H1 (cell line): Measurements from ENCODE around the gene GFRA3. TPM values are rescaled to one million over a fixed set of nuclear protein-coding genes. Genes with fewer than 3 reads are reported as not detected.

Experiments used
- CTCF ChIA-PET: fragments of 300-600 bp; sonication (Branson Sonifier 250); formaldehyde crosslinking; loops from one replicate; lab custom pipeline; 2021; ENCODE audit not compliant: partially characterized antibody; lab: Charles Lee
- POLR2A ChIA-PET: fragments of 300-600 bp; sonication (Branson Sonifier 250); formaldehyde crosslinking; loops from one replicate; lab custom pipeline; 2021; ENCODE audit warnings: inconsistent platforms; ENCODE audit not compliant: partially characterized antibody; lab: Charles Lee
- DNase-seq, 2 experiments: peaks; one replicate each; pipeline versions ENCODE4 v3.0.0 to v3.0.0-alpha.2; 2010 to 2022; ENCODE audit warnings: low spot score in 2 of 2, low read depth in 1 of 2, mixed read lengths in 1 of 2
- FAIRE-seq: peaks from 2 replicates; lab custom pipeline; 2011; peaks lifted over from hg19 to GRCh38; lab: Jason Lieb, UNC
- H2AFZ ChIP-seq: 2 replicates; pipeline ENCODE4 v1.8.1; 2012; ENCODE audit warnings: low read length, inconsistent platforms
- H2AK5ac ChIP-seq: 2 replicates; pipeline ENCODE4 v1.6.1; 2013; ENCODE audit warnings: low read depth, low read length
- H2BK120ac ChIP-seq: replicated peaks from 2 replicates; pipeline ENCODE3; 2013; ENCODE audit warnings: low read depth, low read length, inconsistent platforms
- H2BK12ac ChIP-seq: 2 replicates; pipeline ENCODE4 v1.6.1; 2013; ENCODE audit warnings: low read depth, low read length
- H2BK15ac ChIP-seq: 2 replicates; pipeline ENCODE4 v1.6.1; 2013; ENCODE audit warnings: low read length
- H2BK20ac ChIP-seq: 2 replicates; pipeline ENCODE4 v1.6.1; 2013; ENCODE audit warnings: low read length
- H2BK5ac ChIP-seq: 2 replicates; pipeline ENCODE4 v1.6.1; 2013; ENCODE audit warnings: low read depth, low read length
- H3K14ac ChIP-seq: 2 replicates; pipeline ENCODE4 v1.6.1; 2013; ENCODE audit warnings: inconsistent platforms; ENCODE audit not compliant: insufficient read length
- H3K18ac ChIP-seq: 2 replicates; pipeline ENCODE4 v1.6.1; 2013; ENCODE audit warnings: low read length; ENCODE audit errors: extremely low read depth
- H3K23ac ChIP-seq: 2 replicates; pipeline ENCODE4 v1.6.1; 2013; ENCODE audit warnings: inconsistent platforms; ENCODE audit not compliant: insufficient read length
- H3K23me2 ChIP-seq: 2 replicates; pipeline ENCODE4 v1.6.1; 2013; ENCODE audit warnings: low read depth, low read length
- H3K27ac ChIP-seq: 2 replicates; pipeline ENCODE4 v1.6.1; 2011; ENCODE audit warnings: low read depth, low read length, inconsistent platforms
- H3K27me3 ChIP-seq, 4 experiments: replicated peaks in 1 of 4; 1 replicate in 1 of 4; 2 replicates in 3 of 4; pipeline versions ENCODE4 v1.6.1 to v1.8.1; 2011 to 2013; ENCODE audit warnings: low read length in 3 of 4, mild to moderate bottlenecking in 3 of 4, inconsistent platforms in 2 of 4, mixed read lengths in 2 of 4, moderate library complexity in 1 of 4; ENCODE audit not compliant: control insufficient read depth in 3 of 4, insufficient read depth in 3 of 4; ENCODE audit errors: extremely low read depth in 1 of 4
- H3K36me3 ChIP-seq, 4 experiments: 2 replicates each; pipeline versions ENCODE4 v1.6.1 to v1.8.1; 2011 to 2013; ENCODE audit warnings: mild to moderate bottlenecking in 4 of 4, low read length in 3 of 4, moderate library complexity in 2 of 4, control low read depth in 1 of 4, inconsistent platforms in 1 of 4; ENCODE audit not compliant: insufficient read depth in 4 of 4, control insufficient read depth in 2 of 4
- H3K4ac ChIP-seq: replicated peaks from 2 replicates; pipeline ENCODE3; 2013; ENCODE audit warnings: low read length, low read depth, mixed read lengths, inconsistent platforms; ENCODE audit not compliant: insufficient read length
- H3K4me1 ChIP-seq, 4 experiments: replicated peaks in 1 of 4; 1 replicate in 1 of 4; 2 replicates in 3 of 4; pipeline versions ENCODE4 v1.6.1 to v1.8.1; 2011 to 2013; ENCODE audit warnings: low read length in 3 of 4, inconsistent platforms in 2 of 4, mixed read lengths in 1 of 4; ENCODE audit not compliant: insufficient read depth in 4 of 4, control insufficient read depth in 3 of 4
- H3K4me2 ChIP-seq, 2 experiments: 2 replicates each; pipeline versions ENCODE4 v1.6.1 to v1.8.1; 2011 to 2013; ENCODE audit warnings: low read depth in 2 of 2, low read length in 2 of 2, control low read depth in 1 of 2, inconsistent platforms in 1 of 2, mild to moderate bottlenecking in 1 of 2; ENCODE audit not compliant: insufficient read depth in 1 of 2
- H3K4me3 ChIP-seq, 4 experiments: fragments of 200-600, 300-600 bp in 1 of 4; sonication (generic), shearing (Covaris generic), sonication (Bioruptor Twin) in 1 of 4; 2 replicates each; pipeline versions ENCODE4 v1.5.1 to v1.8.1; 2011 to 2016; ENCODE audit warnings: low read length in 4 of 4, low read depth in 3 of 4, control low read depth in 2 of 4, inconsistent platforms in 2 of 4, mild to moderate bottlenecking in 2 of 4, mixed read lengths in 1 of 4, moderate library complexity in 1 of 4; ENCODE audit not compliant: insufficient read depth in 2 of 4; ENCODE audit errors: extremely low read depth in 1 of 4
- H3K56ac ChIP-seq: replicated peaks from 2 replicates; pipeline ENCODE3; 2013; ENCODE audit warnings: low read depth, mild to moderate bottlenecking, mixed read lengths, low read length, inconsistent platforms; ENCODE audit not compliant: insufficient read length
- H3K79me1 ChIP-seq: 2 replicates; pipeline ENCODE4 v1.6.1; 2013; ENCODE audit warnings: low read depth, low read length, control low read depth
- H3K79me2 ChIP-seq, 2 experiments: 2 replicates each; pipeline versions ENCODE4 v1.6.1 to v1.8.1; 2012 to 2013; ENCODE audit warnings: low read length in 2 of 2, mild to moderate bottlenecking in 2 of 2, inconsistent platforms in 1 of 2; ENCODE audit not compliant: insufficient read depth in 2 of 2, control insufficient read depth in 1 of 2
- H3K9ac ChIP-seq, 4 experiments: replicated peaks in 1 of 4; 1 replicate in 1 of 4; 2 replicates in 3 of 4; pipeline versions ENCODE4 v1.6.1 to v1.8.1; 2011 to 2013; ENCODE audit warnings: low read depth in 3 of 4, low read length in 3 of 4, control low read depth in 2 of 4, mild to moderate bottlenecking in 2 of 4, moderate library complexity in 2 of 4, inconsistent platforms in 1 of 4; ENCODE audit errors: extremely low read depth in 1 of 4
- H3K9me3 ChIP-seq, 2 experiments: 2 replicates each; pipeline versions ENCODE4 v1.6.1 to v1.8.1; 2012 to 2013; ENCODE audit warnings: mild to moderate bottlenecking in 2 of 2, moderate library complexity in 2 of 2, control low read depth in 1 of 2, inconsistent platforms in 1 of 2, low read depth in 1 of 2, low read length in 1 of 2, mixed read lengths in 1 of 2; ENCODE audit not compliant: insufficient read depth in 2 of 2
- H4K20me1 ChIP-seq, 2 experiments: replicated peaks in 1 of 2; 2 replicates each; pipeline versions ENCODE3 to v1.8.1; 2011 to 2013; ENCODE audit warnings: inconsistent platforms in 2 of 2, low read length in 2 of 2, mild to moderate bottlenecking in 1 of 2; ENCODE audit not compliant: insufficient read depth in 2 of 2, control insufficient read depth in 1 of 2
- H4K5ac ChIP-seq: 2 replicates; pipeline ENCODE4 v1.6.1; 2013; ENCODE audit warnings: low read length, low read depth, mixed read lengths, inconsistent platforms; ENCODE audit not compliant: insufficient read length
- H4K8ac ChIP-seq: 2 replicates; pipeline ENCODE4 v1.8.0; 2013; ENCODE audit warnings: mild to moderate bottlenecking, moderate library complexity, low read length, inconsistent platforms; ENCODE audit not compliant: insufficient read depth; ENCODE audit errors: extremely low read depth
- H4K91ac ChIP-seq: replicated peaks from 2 replicates; pipeline ENCODE3; 2013; ENCODE audit warnings: low read length, mixed read lengths, inconsistent platforms; ENCODE audit not compliant: insufficient read length
- CBX5 ChIP-seq: fragments of 300-800, 300-1000 bp; sonication (generic); IDR thresholded peaks from 2 replicates; pipeline ENCODE4 v1.7.1; 2016; ENCODE audit warnings: antibody characterized with exemption, low read length, low read depth
- E2F6 ChIP-seq: IDR thresholded peaks from 2 replicates; pipeline ENCODE4 v1.6.1; 2012; ENCODE audit warnings: inconsistent platforms
- EZH2 ChIP-seq: fragments of 200-600 bp; sonication (generic); IDR thresholded peaks from 2 replicates; pipeline ENCODE4 v1.7.1; 2012; ENCODE audit warnings: low read depth, mild to moderate bottlenecking, moderate library complexity, low read length, inconsistent platforms; ENCODE audit not compliant: severe bottlenecking
- GTF2F1 ChIP-seq: IDR thresholded peaks from 2 replicates; pipeline ENCODE4 v1.6.1; 2012; ENCODE audit warnings: low read depth, low read length, improper control_type of control experiment, borderline replicate concordance
- HDAC2 ChIP-seq, 2 experiments: fragments of 300-600 bp in 1 of 2; sonication (generic) in 1 of 2; IDR thresholded peaks; 2 replicates each; pipeline ENCODE4 v1.6.1; 2011 to 2012; ENCODE audit warnings: low read depth in 2 of 2, low read length in 2 of 2, mild to moderate bottlenecking in 2 of 2, moderate library complexity in 2 of 2, borderline replicate concordance in 1 of 2, inconsistent platforms in 1 of 2
- KDM1A ChIP-seq: fragments of 200-600, 300-600 bp; sonication (generic); IDR thresholded peaks from 2 replicates; pipeline ENCODE4 v1.7.1; 2016; ENCODE audit warnings: mild to moderate bottlenecking, low read length, borderline replicate concordance
- KDM4A ChIP-seq: IDR thresholded peaks from one replicate; pipeline ENCODE4 v1.7.1; 2012; ENCODE audit warnings: low read depth, mild to moderate bottlenecking, moderate library complexity, low read length, inconsistent platforms; ENCODE audit not compliant: severe bottlenecking
- NRF1 ChIP-seq: IDR thresholded peaks from 2 replicates; pipeline ENCODE4 v1.6.1; 2011; ENCODE audit warnings: mild to moderate bottlenecking, low read depth, low read length, improper control_type of control experiment
- POLR2AphosphoS5 ChIP-seq: IDR thresholded peaks from 2 replicates; pipeline ENCODE4 v1.6.1; 2011; ENCODE audit warnings: low read depth, low read length
- RAD21 ChIP-seq, 2 experiments: IDR thresholded peaks in 1 of 2; conservative IDR thresholded peaks in 1 of 2; 2 replicates each; pipeline ENCODE4 v1.6.1; 2011; ENCODE audit warnings: low read depth in 2 of 2, low read length in 2 of 2, improper control_type of control experiment in 1 of 2, inconsistent platforms in 1 of 2, mild to moderate bottlenecking in 1 of 2, moderate library complexity in 1 of 2
- SIX5 ChIP-seq: IDR thresholded peaks from 2 replicates; pipeline ENCODE4 v1.6.1; 2011; ENCODE audit warnings: mild to moderate bottlenecking, low read depth, low read length
- SRF ChIP-seq: IDR thresholded peaks from 2 replicates; pipeline ENCODE4 v1.6.1; 2011; ENCODE audit warnings: mild to moderate bottlenecking, low read depth, low read length, moderate library complexity
- WGBS, 2 experiments: shearing (Covaris generic) in 1 of 2; methylation state at CpG; one replicate each; pipeline versions ENCODE4 v1.1.6 to v1.1.7; 2013 to 2015; ENCODE audit warnings: low lambda C conversion rate in 2 of 2, mixed read lengths in 2 of 2, inconsistent platforms in 1 of 2, low coverage in 1 of 2, missing lambda C conversion rate in 1 of 2; ENCODE audit not compliant: insufficient replicate concordance in 2 of 2, insufficient coverage in 1 of 2, insufficient read length in 1 of 2; ENCODE audit errors: extremely low coverage in 1 of 2, missing lambda C conversion rate in 1 of 2; 5-methylcytosine and 5-hydroxymethylcytosine counted together
- polyA plus RNA-seq, 7 experiments: library from polyadenylated mRNA; depleted of rRNA in 3 of 7; stranded (reverse) in 5 of 7; unstranded in 2 of 7; fragments of >200 nt in 5 of 7; fragments of 200-250 nt in 2 of 7; gene quantifications; 1 replicate in 5 of 7; 2 replicates in 1 of 7; 4 replicates in 1 of 7; pipeline versions ENCODE4 v1.2.1 to v1.2.3, GENCODE V29; 2011 to 2013; ENCODE audit warnings: missing spikeins in 2 of 7, mixed read lengths in 2 of 7
- total RNA-seq: library from RNA; stranded (reverse); fragmentation: NEBNext Ultra II Directional; extraction: Animal tissue kit (Norgen Biotek cat#: 25700); gene quantifications from 2 replicates; pipeline ENCODE4 v1.2.1, GENCODE V29; 2021

Gene GFRA3
- total and polyA plus RNA-seq, 2 of the 8 experiments (the other 6 are each of a cell fraction or from before 2014, with no cell fraction given), result 0.88 to 3.4 TPM

DNA sequence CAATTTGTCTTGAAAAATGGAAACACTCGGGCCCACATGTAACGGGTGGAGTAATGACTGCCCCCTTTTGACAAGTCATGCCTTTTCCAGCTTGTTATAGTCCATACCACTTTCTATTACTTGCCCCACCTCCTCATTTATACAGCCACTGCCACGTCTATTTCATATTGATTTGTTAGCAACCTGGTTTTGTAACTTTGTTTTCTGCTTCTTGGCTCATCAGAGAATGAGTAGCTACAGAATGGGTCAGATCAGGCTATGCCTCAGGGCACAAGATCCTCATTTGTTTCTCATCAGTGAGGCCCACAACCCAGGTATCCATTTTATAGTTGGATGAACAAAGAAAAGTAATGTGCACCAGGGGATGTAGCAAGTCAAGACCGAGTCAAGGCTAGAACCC lies 1.7 kb downstream of the GFRA3 start:
- Histone ChIP-seq H2BK12ac (no peak overlapping the region), H2BK15ac (no peak overlapping the region), H3K27me3 (peaks cover 3 to 28% (median 26%) of the 10 kb centered on the region in 4 experiments), H3K23me2 (peaks cover 6% of the 10 kb centered on the region; the same call in 1 of the 2 replicates), H4K20me1 (no peaks in the 10 kb centered on the region), H4K8ac (no peak overlapping the region), H3K4me2 (no peak overlapping the region), H3K14ac (no peak overlapping the region), H3K4me3 (no peak overlapping the region), H4K5ac (no peak overlapping the region), H3K36me3 (no peaks in the 10 kb centered on the region), H3K79me2 (no peaks in the 10 kb centered on the region), H3K23ac (no peak overlapping the region), H3K4ac (no peak overlapping the region), H3K9me3 (no peaks in the 10 kb centered on the region), H2BK20ac (no peak overlapping the region), H2AFZ (no peak overlapping the region), H2AK5ac (no peak overlapping the region), H3K27ac (no peak overlapping the region), H4K91ac (no peak overlapping the region), H3K9ac (no peak overlapping the region), H3K18ac (no peak overlapping the region), H3K56ac (no peak overlapping the region), H3K4me1 (peaks cover 0 to 11% (median 3%) of the 10 kb centered on the region in 4 experiments; a peak in 4 of 7 replicates), H3K79me1 (no peaks in the 10 kb centered on the region), H2BK120ac (no peak overlapping the region), H2BK5ac (no peak overlapping the region)
- POLR2A ChIA-PET, result interaction anchor here (0.6 kb wide), 1 partner anchor 10 kb away, joined by 3 read pairs; no protein-coding TSS in a partner anchor
- FAIRE-seq, result no peak
- DNase-seq, result no peak
- 86% methylated on average over 4 of the region's 4 CpGs; no CpG with 5 or more reads in 1 of the 2 experiments for WGBS, 2 experiments
- CTCF ChIA-PET, result interaction anchor here (0.6 to 1.2 kb wide), 3 partner anchors 8 to 74 kb away, joined by 3 to 6 read pairs (median 6); no protein-coding TSS in a partner anchor
- TF ChIP-seq CBX5, result no peak
- TF ChIP-seq SIX5, result no peak
- TF ChIP-seq RAD21 (IDR thresholded peaks at IDR 0.05 in 1 of 2, conservative IDR thresholded peaks at IDR 0.05 in 1 of 2; ENCODE audit: low read depth in 2 of 2, low read length in 2 of 2), result no peak
- no peak for TF ChIP-seq SRF
- TF ChIP-seq E2F6, result no peak
- no peak for TF ChIP-seq GTF2F1
- no peak for TF ChIP-seq NRF1
- no peak for TF ChIP-seq HDAC2 (IDR thresholded peaks at IDR 0.05; ENCODE audit: borderline replicate concordance in 1 of 2, low read depth in 2 of 2, low read length in 2 of 2)
- no peak for TF ChIP-seq KDM1A
- no peak for TF ChIP-seq POLR2AphosphoS5
- no peak for TF ChIP-seq EZH2
- TF ChIP-seq KDM4A, result no peak
